Measurements from ENCODE around the gene HNRNPF.
"Not testable (repeated sequence)": the region's sequence is repeated elsewhere in the genome, so short reads cannot be mapped to it uniquely, and the experiment has no call there.

HNRNPF gene

GRCh38 chr10:43396061-43396927 lies 12.7 kb downstream of the HNRNPF start:
- peak; percentile 62 for DNase-seq (ENCODE audit: low spot score)

DNA sequence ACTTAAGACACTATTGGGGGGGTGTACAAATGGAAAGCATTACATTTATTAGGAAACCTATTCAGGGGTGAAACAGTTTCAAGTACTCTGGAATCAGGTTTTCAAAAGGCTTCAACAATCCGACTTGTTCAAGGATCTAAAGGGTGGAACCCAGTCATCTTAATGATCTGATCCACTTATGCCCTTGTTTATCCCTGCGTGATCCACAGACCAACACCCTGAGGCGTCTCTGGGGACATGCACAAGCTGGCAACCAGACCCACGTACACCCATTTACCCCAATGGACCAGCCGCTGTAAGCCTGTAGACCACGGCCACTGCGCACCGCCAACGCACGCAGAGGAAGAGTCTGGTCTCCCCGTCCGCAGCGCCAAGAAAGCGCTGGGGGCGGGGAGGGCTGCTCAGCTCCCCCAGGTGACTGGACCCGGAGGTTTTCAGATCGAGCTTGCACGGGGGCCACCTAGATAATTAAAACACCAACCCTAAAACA lies 13.4 kb downstream of the HNRNPF start:
- no peak for DNase-seq (ENCODE audit: low spot score)

DNA sequence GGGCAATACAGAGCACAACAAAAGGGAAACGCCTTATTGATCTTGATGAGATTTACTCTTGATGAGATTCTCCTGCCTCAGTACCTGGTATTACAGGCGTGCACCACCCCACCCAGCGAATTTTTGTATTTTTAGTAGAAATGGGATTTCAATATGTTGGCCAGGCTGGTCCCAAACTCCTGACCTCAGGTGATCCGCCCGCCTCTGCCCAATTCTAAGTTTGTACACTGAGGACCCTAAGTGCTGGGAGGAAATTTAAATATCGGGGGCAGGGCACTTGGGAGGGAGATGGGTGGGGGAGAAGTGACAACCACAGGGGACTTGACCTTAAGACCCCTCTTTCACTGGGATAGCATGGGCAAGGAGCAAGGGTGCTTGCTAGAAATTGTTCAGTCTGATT lies 14.1 kb downstream of the HNRNPF start:
- no peak for DNase-seq (ENCODE audit: low spot score)

- no peak for DNase-seq (ENCODE audit: low spot score)
Measured at GRCh38 chr10:43393606-43394360, 15.2 kb downstream of the HNRNPF start.

- not testable (repeated sequence) for DNase-seq (ENCODE audit: low spot score)
Measured at GRCh38 chr10:43393186-43393585, 15.8 kb downstream of the HNRNPF start.

- no peak for DNase-seq (ENCODE audit: low spot score)
Measured at GRCh38 chr10:43392748-43393147, 16.2 kb downstream of the HNRNPF start.

DNA sequence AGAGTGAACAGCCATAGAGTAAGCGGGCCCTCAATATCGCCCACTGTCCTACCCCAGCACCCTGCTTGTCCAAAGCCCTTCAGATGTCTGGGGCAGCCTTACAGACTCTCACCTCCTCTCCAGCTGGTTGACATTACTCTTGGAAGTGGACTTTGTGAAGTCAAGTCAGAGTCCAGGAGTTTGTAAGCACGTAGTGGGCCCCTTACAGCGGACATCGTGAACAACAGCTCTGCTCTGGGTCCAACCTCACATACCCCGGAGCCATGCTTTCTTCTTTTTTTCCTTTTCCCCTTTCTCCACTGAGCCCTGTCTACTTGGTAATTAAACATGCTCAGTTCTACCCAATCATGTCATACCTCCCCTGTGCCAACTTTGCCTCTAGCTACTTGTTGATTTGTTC lies 17.5 kb downstream of the HNRNPF start:
- DNase-seq (ENCODE audit: low spot score), result no peak

GRCh38 chr10:43390759-43391158 lies 18.2 kb downstream of the HNRNPF start:
- peak; percentile 35 for DNase-seq (ENCODE audit: low spot score)

DNA sequence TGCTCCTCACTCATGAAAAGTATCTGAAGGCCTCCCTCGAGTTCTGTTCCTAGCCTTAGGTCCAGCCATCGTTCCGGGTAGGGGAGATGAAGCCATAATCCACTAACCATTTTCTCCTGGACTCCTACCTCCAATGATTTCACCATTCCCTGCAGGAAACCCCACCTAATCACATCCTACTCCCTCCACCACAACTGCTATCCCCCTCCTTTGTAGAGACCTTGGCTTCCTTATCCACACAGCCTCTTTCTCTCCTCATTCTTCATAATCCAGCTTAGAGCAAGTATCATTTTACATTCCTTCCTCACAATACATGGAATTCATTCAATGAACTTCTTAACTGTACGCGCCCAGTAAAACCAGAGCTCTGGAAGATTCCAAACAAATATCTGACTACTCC lies 18.7 kb downstream of the HNRNPF start:
- no peak for DNase-seq (ENCODE audit: low spot score)

DNA sequence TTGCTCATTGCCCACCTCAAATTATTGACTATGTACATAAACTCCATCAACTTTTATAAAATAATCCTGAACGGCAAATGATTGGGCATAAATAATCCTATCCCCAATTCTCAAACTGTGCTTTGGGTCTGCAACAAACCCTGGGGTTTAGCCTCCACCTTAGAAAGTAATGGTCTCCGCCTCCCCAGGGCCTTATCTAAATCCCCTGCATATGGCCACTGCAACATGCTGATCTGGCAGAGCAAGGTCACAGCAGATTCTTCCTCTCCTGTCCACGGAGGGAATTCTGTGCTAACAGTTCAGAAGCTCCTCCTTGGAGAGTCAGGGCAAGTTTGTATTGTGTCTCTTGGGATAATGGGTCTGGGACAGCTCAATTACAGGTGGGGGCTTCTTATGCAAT lies 19.1 kb downstream of the HNRNPF start:
- DNase-seq (ENCODE audit: low spot score), result no peak

- no peak for DNase-seq (ENCODE audit: low spot score)
Measured at GRCh38 chr10:43387678-43388032, 21.3 kb downstream of the HNRNPF start.

DNA sequence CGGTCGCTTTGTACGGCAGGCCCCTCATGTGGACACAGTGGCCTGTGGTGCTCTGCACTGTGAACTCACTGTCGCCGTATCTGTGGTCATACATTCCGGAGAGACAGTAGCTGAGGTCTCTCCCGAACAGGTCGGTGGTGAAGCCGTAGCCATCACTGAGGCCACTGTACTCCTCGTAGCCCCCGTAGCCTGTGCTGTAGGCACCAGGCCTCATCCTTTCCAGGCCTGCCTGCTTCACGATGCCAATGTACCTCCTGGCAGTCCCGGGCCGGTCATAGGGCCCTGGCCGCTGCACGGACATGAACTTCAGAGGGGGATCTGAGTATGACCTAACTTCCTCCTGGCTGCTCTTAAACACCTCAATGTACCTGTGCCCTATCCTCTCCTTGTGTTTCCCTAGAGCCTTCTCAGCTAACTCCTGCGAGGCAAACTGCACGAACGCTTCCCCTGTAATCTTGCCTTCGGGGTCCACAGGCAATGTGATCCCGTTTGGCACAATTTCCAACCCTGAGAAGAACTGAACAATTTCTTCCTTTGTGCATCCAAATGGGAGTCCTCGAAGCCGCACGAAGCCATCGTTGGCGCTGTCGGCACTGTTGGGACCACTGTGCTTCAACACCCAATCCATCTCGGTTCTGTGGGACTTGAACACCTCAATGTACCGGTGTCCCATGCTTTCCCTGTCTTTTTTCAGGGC lies 21.9 kb downstream of the HNRNPF start:
- no peak for DNase-seq (ENCODE audit: low spot score)

GRCh38 chr10:43386549-43386948 lies 22.4 kb downstream of the HNRNPF start:
- no peak for DNase-seq (ENCODE audit: low spot score)

DNA sequence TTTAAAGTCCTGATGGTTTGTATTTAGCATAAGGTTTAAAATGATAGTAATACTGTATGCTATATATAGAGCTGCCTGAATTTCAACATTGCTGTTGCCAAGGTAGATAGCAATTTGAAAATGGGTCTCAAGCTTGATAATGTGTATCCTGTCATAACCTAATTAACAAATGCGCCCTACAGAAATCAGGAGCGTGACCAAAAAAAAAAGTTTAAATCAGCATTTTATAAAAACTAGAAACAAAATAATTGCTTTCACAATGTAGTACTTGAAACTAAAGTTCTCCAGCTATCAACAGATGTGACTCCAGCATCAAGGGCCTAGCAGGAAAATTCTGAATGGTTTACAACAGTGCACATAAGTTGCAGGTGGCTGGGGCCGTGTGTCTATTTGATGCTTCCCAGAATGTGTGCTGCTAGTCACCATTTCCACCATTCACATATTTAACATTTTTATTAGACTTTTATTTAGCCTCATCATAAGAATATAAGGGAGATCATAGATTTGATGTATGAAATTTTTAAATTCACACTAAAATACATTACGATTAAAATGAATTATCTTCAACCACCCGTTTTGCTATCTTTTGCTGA lies 23.5 kb downstream of the HNRNPF start:
- no peak for DNase-seq (ENCODE audit: low spot score)

DNA sequence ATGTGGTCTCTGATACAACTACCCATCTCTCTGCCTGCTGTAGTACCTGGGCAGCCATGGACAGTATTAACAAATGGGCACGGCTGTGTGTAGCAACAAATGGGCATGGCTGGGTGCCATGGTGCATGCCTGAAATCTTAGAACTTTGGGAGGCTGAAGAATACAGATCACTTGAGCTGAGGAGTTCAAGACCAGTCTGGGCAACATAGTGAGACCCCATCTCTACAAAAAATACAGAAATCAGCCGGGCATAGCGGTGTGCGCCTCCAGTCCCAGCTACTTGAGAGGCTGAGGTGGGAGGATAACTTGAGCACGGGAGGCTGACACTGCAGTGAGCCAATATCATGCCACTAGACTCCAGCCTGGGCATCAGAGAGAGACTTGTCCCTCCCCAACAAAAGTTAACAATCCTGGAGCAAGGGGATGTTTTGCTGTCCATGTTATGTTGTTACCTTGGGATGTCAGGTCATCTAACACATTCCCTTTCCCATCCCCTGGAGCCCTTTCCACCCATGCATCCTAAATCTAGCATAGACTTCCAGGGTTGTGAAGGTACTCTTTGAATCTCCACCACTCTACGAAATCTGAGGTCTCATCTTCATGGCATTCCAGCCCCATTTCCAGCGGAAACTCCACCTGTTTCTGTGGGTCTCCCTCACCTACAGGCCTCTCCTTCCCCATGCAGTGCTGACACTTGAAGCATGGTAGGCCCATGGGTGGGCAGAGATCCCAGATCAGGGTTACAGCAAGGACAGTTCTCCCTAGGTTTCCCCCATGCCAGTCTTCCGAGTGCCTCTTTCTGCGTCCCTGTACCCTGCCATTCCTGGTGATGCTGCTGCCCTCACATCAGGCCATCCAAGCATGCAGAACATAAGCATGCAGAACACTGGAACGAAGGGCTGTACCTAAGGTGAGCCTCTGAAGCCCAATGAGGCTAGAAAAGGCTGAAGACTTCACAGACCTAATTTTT lies 24.4 kb downstream of the HNRNPF start:
- no peak for DNase-seq (ENCODE audit: low spot score)

DNA sequence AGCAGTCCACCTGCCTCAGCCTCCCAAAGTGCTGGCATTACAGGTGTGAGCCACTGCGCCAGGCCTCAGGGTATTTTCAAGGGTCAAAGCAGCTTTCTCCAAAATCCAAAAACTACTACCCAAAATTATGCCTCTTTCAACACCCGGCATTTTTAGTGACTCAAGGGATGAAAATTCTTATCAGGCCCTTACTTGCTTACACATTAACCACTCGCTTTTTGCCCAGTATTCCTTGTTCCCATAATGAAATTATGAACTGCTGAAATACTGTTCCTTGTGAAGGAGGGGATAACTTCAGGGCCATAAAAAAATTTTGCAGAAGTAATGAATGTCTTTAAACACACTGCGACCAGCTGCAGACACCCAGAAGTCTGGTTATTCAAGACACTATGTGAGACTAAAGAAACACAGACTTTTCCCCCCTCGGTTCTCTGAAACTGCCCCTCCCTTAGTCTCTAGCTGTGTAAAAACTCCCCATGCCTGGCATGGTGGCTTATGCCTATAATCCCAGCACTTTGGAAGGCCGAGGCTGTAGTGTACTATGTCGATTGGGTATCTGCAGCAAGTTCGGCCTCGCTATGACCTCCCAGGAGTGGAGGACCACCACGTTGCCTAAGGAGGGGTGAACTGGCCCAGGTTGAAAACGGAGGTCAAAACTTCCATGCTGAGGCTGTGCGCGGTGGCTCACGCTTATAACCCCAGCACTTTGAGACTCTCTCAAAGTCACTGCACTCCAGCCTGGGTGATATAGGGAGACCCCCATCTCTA lies 25.6 kb downstream of the HNRNPF start:
- DNase-seq (ENCODE audit: low spot score), result no peak

GRCh38 chr10:43380610-43381222 lies 28.3 kb downstream of the HNRNPF start:
- DNase-seq (ENCODE audit: low spot score), result no peak

- no peak for DNase-seq (ENCODE audit: low spot score)
Measured at GRCh38 chr10:43377424-43377883, 31.5 kb downstream of the HNRNPF start.

GRCh38 chr10:43376828-43377423 lies 32.1 kb downstream of the HNRNPF start:
- no peak for DNase-seq (ENCODE audit: low spot score)
